Skeletal muscle tissue (tissue), 4 donors: Measurements from ENCODE around the gene SPARCL1. TPM values are rescaled to one million over a fixed set of nuclear protein-coding genes. Genes with fewer than 3 reads are reported as not detected.

Experiments
- H3K27ac ChIP-seq: one replicate; pipeline ENCODE4 v1.7.0; 2013; ENCODE audit warnings: mild to moderate bottlenecking, low read depth, low read length, inconsistent platforms
- H3K27me3 ChIP-seq, 3 donors: one replicate each; pipeline ENCODE4 v1.7.0; 2013; ENCODE audit warnings: low read length in 3 of 3; ENCODE audit not compliant: control insufficient read depth in 3 of 3, insufficient read depth in 3 of 3
- H3K36me3 ChIP-seq, 3 donors: one replicate each; pipeline ENCODE4 v1.7.0; 2013; ENCODE audit warnings: low read length in 3 of 3; ENCODE audit not compliant: control insufficient read depth in 3 of 3, insufficient read depth in 3 of 3
- H3K4me1 ChIP-seq, 3 donors: one replicate each; pipeline ENCODE4 v1.7.0; 2013; ENCODE audit warnings: low read length in 3 of 3, mild to moderate bottlenecking in 3 of 3; ENCODE audit not compliant: control insufficient read depth in 3 of 3, insufficient read depth in 3 of 3
- H3K4me3 ChIP-seq, 3 donors: one replicate each; pipeline ENCODE4 v1.7.0; 2013; ENCODE audit warnings: low read length in 3 of 3
- H3K9ac ChIP-seq, 3 donors: one replicate each; pipeline ENCODE4 v1.7.0; 2013; ENCODE audit warnings: low read length in 3 of 3, mild to moderate bottlenecking in 3 of 3, moderate library complexity in 2 of 3, low read depth in 1 of 3
- H3K9me3 ChIP-seq, 3 donors: one replicate each; pipeline ENCODE4 v1.7.0; 2013; ENCODE audit warnings: low read length in 3 of 3; ENCODE audit not compliant: control insufficient read depth in 3 of 3
- total RNA-seq: library from RNA; depleted of rRNA; stranded (reverse); fragments of >200 nt; gene quantifications from one replicate; pipeline ENCODE4 v1.2.3, GENCODE V29; 2014
- donor health status: Osteomylitis.

SPARCL1 gene
- total RNA-seq, 1 donor from 2014 or later = 116 TPM

GRCh38 chr4:87559090-87559837 is 30.1 kb upstream of the SPARCL1 start:
- Histone ChIP-seq H3K9me3 (peaks cover 0 to 4% (median 0%) of the 10 kb centered on the region in 3 donors), H3K27ac (no peak overlapping the region), H3K36me3 (no peaks in the 10 kb centered on the region), H3K4me1 (peaks cover 0 to 3% (median 0%) of the 10 kb centered on the region in 3 donors), H3K9ac (no peak overlapping the region), H3K4me3 (peak overlapping the region in 1 of 3 donors; percentile 39), H3K27me3 (no peaks in the 10 kb centered on the region)

- Histone ChIP-seq H3K27me3 (no peaks in the 10 kb centered on the region), H3K4me3 (no peak overlapping the region), H3K27ac (no peak overlapping the region), H3K36me3 (no peaks in the 10 kb centered on the region), H3K4me1 (peaks cover 0 to 3% (median 0%) of the 10 kb centered on the region in 3 donors), H3K9me3 (peaks cover 0 to 4% (median 0%) of the 10 kb centered on the region in 3 donors), H3K9ac (no peak overlapping the region)
Observed at GRCh38 chr4:87557348-87557747, 28.2 kb upstream of the SPARCL1 start.

- peak overlapping the region; percentile 29 for H3K27ac ChIP-seq
- H3K36me3 ChIP-seq = no peaks in the 10 kb centered on the region
- H3K27me3 ChIP-seq = no peaks in the 10 kb centered on the region
- no peak overlapping the region for H3K4me3 ChIP-seq
- no peak overlapping the region for H3K9ac ChIP-seq
- H3K4me1 ChIP-seq = peaks cover 0 to 3% (median 0%) of the 10 kb centered on the region in 3 donors
- H3K9me3 ChIP-seq = peaks cover 0 to 4% (median 0%) of the 10 kb centered on the region in 3 donors
Observed at GRCh38 chr4:87555773-87556619, 26.8 kb upstream of the SPARCL1 start.

DNA sequence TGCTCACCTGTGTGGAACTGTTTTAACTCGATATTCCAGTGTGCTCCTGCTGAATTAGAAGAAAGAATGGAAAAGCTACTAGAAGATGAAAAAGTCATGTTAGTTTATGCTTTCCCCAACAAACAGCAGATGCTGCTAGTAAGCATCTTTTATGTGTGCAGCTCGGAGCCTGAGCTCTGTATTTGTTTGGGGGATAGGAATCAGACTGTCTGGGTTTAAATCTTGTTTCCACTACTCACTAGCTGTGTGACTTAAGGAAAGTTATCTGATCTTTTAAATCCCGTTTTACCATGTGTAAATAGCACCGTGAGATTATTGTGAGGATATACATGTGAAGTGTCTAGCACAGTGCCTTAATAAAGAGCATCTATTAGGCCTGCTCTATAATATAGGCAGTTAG is 24.0 kb upstream of the SPARCL1 start:
- Histone ChIP-seq H3K27me3 (no peaks in the 10 kb centered on the region), H3K36me3 (no peaks in the 10 kb centered on the region)

DNA sequence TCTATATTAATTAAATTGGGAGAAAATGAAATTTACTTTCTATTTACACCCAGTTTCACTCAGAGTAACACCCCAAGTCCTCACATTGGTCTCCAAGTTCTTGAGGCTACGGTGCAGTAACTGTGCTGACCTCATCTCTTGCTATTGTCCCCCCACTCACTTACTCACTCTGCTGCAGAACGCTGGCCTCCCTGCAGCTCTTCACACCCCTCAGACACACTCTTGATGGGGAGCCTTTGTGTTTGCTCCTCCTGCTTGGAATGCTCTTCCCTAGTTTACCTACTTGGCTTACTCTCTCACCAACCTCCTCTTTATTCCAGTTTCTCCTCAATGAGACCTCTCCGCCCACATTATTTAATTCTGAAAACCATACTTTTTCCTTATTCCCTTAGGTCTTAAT is 22.2 kb upstream of the SPARCL1 start:
- Histone ChIP-seq H3K9me3 (no peaks in the 10 kb centered on the region), H3K27ac (no peak overlapping the region), H3K4me1 (no peaks in the 10 kb centered on the region), H3K27me3 (no peaks in the 10 kb centered on the region), H3K4me3 (no peak overlapping the region), H3K36me3 (no peaks in the 10 kb centered on the region), H3K9ac (no peak overlapping the region)

More for the DNA sequence above, 24.0 kb upstream of the SPARCL1 start:
- no peak overlapping the region for H3K27ac ChIP-seq
- H3K4me1 ChIP-seq = no peaks in the 10 kb centered on the region
- H3K9ac ChIP-seq = no peak overlapping the region
- H3K9me3 ChIP-seq = no peaks in the 10 kb centered on the region
- H3K4me3 ChIP-seq = no peak overlapping the region

- Histone ChIP-seq H3K4me3 (no peak overlapping the region), H3K4me1 (no peaks in the 10 kb centered on the region), H3K9ac (no peak overlapping the region), H3K27me3 (no peaks in the 10 kb centered on the region), H3K36me3 (no peaks in the 10 kb centered on the region), H3K27ac (no peak overlapping the region), H3K9me3 (no peaks in the 10 kb centered on the region)
Observed at GRCh38 chr4:87547016-87547708, 18.0 kb upstream of the SPARCL1 start.

- no peaks in the 10 kb centered on the region for H3K36me3 ChIP-seq
- H3K4me1 ChIP-seq = peaks cover 0 to 2% (median 0%) of the 10 kb centered on the region in 3 donors
- no peaks in the 10 kb centered on the region for H3K9me3 ChIP-seq
- H3K27me3 ChIP-seq = no peaks in the 10 kb centered on the region
- no peak overlapping the region for H3K9ac ChIP-seq
- H3K27ac ChIP-seq = no peak overlapping the region
- H3K4me3 ChIP-seq = no peak overlapping the region
Observed at GRCh38 chr4:87545052-87545451, 15.9 kb upstream of the SPARCL1 start.

GRCh38 chr4:87543835-87544461 is 14.8 kb upstream of the SPARCL1 start:
- Histone ChIP-seq H3K27ac (no peak overlapping the region), H3K27me3 (no peaks in the 10 kb centered on the region)

GRCh38 chr4:87542734-87543312 is 13.6 kb upstream of the SPARCL1 start:
- Histone ChIP-seq H3K9me3 (no peaks in the 10 kb centered on the region), H3K27me3 (no peaks in the 10 kb centered on the region), H3K27ac (no peak overlapping the region), H3K4me1 (peaks cover 0 to 2% (median 0%) of the 10 kb centered on the region in 3 donors), H3K9ac (no peak overlapping the region), H3K36me3 (no peaks in the 10 kb centered on the region), H3K4me3 (no peak overlapping the region)

More at GRCh38 chr4:87543835-87544461, 14.8 kb upstream of the SPARCL1 start:
- Histone ChIP-seq H3K4me1 (peaks cover 0 to 2% (median 0%) of the 10 kb centered on the region in 3 donors), H3K36me3 (no peaks in the 10 kb centered on the region), H3K9ac (no peak overlapping the region), H3K4me3 (no peak overlapping the region), H3K9me3 (no peaks in the 10 kb centered on the region)
